Thyroid gland (tissue), 4 donors: ENCODE data around the gene FSTL1.

Source experiments
- POLR2A ChIP-seq, 2 donors: fragments of 450-650 bp; IDR thresholded peaks; one replicate each; pipeline ENCODE4 v1.6.1; 2017; ENCODE audit warnings: antibody characterized with exemption in 2 of 2, mild to moderate bottlenecking in 2 of 2, moderate library complexity in 1 of 2
- TF ChIP-seq, protein P1 (sequence below), 6 experiments: fragments of 200-600 bp in 3 of 6; fragments of 450-650 bp in 3 of 6; sonication (generic) in 3 of 6; IDR thresholded peaks; one replicate each; pipeline ENCODE4 v1.5.1; 2016 to 2019; ENCODE audit warnings: antibody characterized with exemption in 6 of 6, mild to moderate bottlenecking in 2 of 6, inconsistent platforms in 1 of 6, moderate library complexity in 1 of 6

DNA sequence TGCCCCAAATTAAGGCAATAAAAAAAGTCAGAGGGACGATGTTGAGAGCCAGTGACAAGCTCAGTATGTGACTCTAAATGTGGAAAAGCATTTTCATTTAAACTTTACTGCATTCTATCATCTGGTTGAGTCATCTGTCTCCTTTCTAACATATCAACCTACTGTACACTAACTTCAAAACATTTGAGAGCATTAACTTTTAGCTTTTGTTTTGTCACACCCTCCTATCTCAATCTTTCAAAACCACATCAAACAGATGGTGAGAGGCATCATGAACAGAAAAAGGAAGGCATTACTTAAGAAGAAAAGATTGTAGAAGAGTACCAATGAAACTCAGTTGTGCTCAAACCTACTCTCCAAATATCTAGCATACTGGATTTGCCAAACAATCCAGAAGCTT lies 106.4 kb downstream of the FSTL1 start:
- TF ChIP-seq, protein P1, sequence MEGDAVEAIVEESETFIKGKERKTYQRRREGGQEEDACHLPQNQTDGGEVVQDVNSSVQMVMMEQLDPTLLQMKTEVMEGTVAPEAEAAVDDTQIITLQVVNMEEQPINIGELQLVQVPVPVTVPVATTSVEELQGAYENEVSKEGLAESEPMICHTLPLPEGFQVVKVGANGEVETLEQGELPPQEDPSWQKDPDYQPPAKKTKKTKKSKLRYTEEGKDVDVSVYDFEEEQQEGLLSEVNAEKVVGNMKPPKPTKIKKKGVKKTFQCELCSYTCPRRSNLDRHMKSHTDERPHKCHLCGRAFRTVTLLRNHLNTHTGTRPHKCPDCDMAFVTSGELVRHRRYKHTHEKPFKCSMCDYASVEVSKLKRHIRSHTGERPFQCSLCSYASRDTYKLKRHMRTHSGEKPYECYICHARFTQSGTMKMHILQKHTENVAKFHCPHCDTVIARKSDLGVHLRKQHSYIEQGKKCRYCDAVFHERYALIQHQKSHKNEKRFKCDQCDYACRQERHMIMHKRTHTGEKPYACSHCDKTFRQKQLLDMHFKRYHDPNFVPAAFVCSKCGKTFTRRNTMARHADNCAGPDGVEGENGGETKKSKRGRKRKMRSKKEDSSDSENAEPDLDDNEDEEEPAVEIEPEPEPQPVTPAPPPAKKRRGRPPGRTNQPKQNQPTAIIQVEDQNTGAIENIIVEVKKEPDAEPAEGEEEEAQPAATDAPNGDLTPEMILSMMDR (IDR thresholded peaks at IDR 0.05), result no peak
- TF ChIP-seq POLR2A (IDR thresholded peaks at IDR 0.05), result no peak
